ENCODE results near the gene COL26A1.
"Not testable (repeated sequence)": the region's sequence is repeated elsewhere in the genome, so short reads cannot be mapped to it uniquely, and the experiment has no call there.

The COL26A1 gene

GRCh38 chr7:101555269-101555920 is 192.7 kb downstream of the COL26A1 start:
- DNase-seq, result no peak

- no peak for DNase-seq
Measured at GRCh38 chr7:101555921-101556275, 193.2 kb downstream of the COL26A1 start.

GRCh38 chr7:101556453-101556968 is 193.8 kb downstream of the COL26A1 start:
- no peak for DNase-seq

- no peak for DNase-seq
Measured at GRCh38 chr7:101557421-101557820, 194.7 kb downstream of the COL26A1 start.

- no peak for DNase-seq
Measured at GRCh38 chr7:101557978-101558741, 195.5 kb downstream of the COL26A1 start.

GRCh38 chr7:101558742-101559325 is 196.2 kb downstream of the COL26A1 start:
- peak in 1 of 2 experiments; percentile 12 for DNase-seq

- DNase-seq, result no peak
Measured at GRCh38 chr7:101559586-101559985, 196.9 kb downstream of the COL26A1 start.

GRCh38 chr7:101560021-101560420 is 197.3 kb downstream of the COL26A1 start:
- not testable (repeated sequence) for DNase-seq

- no peak for DNase-seq
Measured at GRCh38 chr7:101560856-101561255, 198.2 kb downstream of the COL26A1 start.

- not testable (repeated sequence) for DNase-seq
Measured at GRCh38 chr7:101561293-101561692, 198.6 kb downstream of the COL26A1 start.

- no peak for DNase-seq
Measured at GRCh38 chr7:101562531-101563197, 200.0 kb downstream of the COL26A1 start.

GRCh38 chr7:101563198-101563901 is 200.7 kb downstream of the COL26A1 start:
- no peak for DNase-seq

GRCh38 chr7:101563943-101564777 is 201.5 kb downstream of the COL26A1 start:
- DNase-seq, result no peak

GRCh38 chr7:101564778-101565211 is 202.1 kb downstream of the COL26A1 start:
- peak; percentile 45 to 74 for DNase-seq

GRCh38 chr7:101565601-101566209 is 203.0 kb downstream of the COL26A1 start:
- DNase-seq, result no peak

- DNase-seq, result no peak
Measured at GRCh38 chr7:101567230-101567629, 204.6 kb downstream of the COL26A1 start.

- no peak for DNase-seq
Measured at GRCh38 chr7:101572156-101572555, 209.5 kb downstream of the COL26A1 start.

- DNase-seq, result no peak
Measured at GRCh38 chr7:101575168-101575567, 212.5 kb downstream of the COL26A1 start.

- DNase-seq, result no peak
Measured at GRCh38 chr7:101575721-101576120, 213.0 kb downstream of the COL26A1 start.

- no peak for DNase-seq
Measured at GRCh38 chr7:101576998-101577397, 214.3 kb downstream of the COL26A1 start.

GRCh38 chr7:101578552-101578951 is 215.9 kb downstream of the COL26A1 start:
- DNase-seq, result no peak

All from SW 1271 (cell line).